ENCODE measurements around the gene ADCY4.

DNA sequence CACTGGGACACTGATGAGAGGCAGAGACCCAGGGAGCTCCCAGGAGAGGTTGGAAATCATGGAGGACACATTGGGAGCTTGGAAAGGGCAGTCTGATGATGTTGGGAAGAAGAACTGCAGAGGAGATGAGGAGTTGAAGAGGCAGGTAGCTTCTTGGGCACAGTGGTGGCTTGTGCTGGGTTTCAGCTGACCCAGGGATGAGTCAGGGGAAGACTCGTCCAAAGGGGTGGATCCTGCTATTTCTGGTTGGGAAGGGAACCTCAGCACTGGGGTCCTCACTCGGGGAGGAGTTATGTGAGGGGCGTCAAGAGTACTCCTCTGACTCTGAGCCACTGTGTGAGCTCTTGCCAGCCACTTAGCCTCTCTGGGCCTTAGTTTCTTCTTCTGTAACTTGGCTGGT, 11.5 kb downstream of the ADCY4 start:
- TF ChIP-seq, protein P1, sequence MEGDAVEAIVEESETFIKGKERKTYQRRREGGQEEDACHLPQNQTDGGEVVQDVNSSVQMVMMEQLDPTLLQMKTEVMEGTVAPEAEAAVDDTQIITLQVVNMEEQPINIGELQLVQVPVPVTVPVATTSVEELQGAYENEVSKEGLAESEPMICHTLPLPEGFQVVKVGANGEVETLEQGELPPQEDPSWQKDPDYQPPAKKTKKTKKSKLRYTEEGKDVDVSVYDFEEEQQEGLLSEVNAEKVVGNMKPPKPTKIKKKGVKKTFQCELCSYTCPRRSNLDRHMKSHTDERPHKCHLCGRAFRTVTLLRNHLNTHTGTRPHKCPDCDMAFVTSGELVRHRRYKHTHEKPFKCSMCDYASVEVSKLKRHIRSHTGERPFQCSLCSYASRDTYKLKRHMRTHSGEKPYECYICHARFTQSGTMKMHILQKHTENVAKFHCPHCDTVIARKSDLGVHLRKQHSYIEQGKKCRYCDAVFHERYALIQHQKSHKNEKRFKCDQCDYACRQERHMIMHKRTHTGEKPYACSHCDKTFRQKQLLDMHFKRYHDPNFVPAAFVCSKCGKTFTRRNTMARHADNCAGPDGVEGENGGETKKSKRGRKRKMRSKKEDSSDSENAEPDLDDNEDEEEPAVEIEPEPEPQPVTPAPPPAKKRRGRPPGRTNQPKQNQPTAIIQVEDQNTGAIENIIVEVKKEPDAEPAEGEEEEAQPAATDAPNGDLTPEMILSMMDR (IDR thresholded peaks at IDR 0.05) = no peak
- TF ChIP-seq POLR2A (IDR thresholded peaks at IDR 0.05) = no peak

Measured in testis (tissue), 2 donors.